ENCODE results near the gene COL23A1.
A peak's percentile ranks its signal among the peaks of the same experiment; 100 is the strongest.

Gene COL23A1

DNA sequence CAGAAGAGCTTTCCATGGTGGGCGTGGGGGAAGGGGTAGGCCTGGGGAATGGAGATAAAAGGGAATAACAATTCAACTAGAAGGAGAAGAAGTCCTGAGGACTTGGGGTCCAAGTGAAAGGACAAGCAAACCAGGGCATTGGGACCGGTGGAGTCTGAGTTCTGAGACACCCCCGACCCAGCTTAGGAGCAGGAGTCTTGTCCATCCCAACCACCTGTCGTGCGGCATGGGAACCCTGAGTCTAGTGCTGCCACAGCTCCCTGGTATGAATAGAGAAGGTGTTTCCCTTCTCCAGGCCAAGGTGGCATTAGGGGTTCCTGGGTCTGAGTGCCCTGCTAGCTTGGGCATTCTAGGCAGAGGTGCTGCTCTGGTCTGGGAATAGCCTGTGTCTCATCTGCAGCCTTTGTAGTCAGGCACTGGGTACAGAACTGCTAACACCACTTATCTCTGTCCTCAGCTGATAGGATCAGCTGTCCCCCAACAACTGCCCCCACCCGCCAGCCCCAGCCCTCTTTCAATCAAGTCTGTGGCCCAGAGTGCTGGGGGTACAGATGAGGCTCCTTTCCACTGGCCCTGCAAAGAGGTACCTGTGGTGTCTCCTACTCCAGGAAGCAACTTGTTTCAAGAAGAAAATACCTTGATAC is 375.9 kb downstream of the COL23A1 start:
- H3K36me3 Mint-ChIP-seq = peaks cover 3% of the 10 kb centered on the region

DNA sequence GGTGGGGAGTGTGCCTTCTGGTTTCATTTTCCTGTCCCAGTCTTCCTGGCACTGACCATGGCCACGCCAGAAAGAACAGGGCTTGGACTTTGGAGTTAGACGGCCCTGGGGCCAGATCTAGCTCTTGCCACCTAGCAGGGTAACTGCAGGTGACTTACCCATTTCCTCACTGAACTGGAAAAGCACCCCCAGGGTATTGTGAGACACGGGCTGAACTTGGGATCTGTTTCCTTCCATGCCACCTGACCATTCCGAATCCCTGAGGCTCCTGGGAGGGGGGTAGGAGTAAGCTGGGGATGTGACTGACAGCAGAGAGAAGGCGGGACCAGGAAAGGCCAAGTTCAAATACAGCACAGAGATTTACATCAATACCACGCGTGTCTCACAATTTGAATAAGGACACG is 376.4 kb downstream of the COL23A1 start:
- Mint-ChIP-seq H3K9me3 (ENCODE audit: low read depth) (no peaks in the 10 kb centered on the region), H3K4me1 (ENCODE audit: low read depth) (peaks cover 21% of the 10 kb centered on the region), H3K27ac (no peak overlapping the region), H3K4me3 (no peak overlapping the region), H3K27me3 (no peaks in the 10 kb centered on the region), H3K36me3 (peaks cover 3% of the 10 kb centered on the region)

More for the DNA sequence above, 375.9 kb downstream of the COL23A1 start:
- Mint-ChIP-seq H3K4me1 (ENCODE audit: low read depth) (peaks cover 18% of the 10 kb centered on the region), H3K27me3 (no peaks in the 10 kb centered on the region), H3K4me3 (no peak overlapping the region), H3K9me3 (ENCODE audit: low read depth) (no peaks in the 10 kb centered on the region), H3K27ac (peak overlapping the region; percentile 70)

DNA sequence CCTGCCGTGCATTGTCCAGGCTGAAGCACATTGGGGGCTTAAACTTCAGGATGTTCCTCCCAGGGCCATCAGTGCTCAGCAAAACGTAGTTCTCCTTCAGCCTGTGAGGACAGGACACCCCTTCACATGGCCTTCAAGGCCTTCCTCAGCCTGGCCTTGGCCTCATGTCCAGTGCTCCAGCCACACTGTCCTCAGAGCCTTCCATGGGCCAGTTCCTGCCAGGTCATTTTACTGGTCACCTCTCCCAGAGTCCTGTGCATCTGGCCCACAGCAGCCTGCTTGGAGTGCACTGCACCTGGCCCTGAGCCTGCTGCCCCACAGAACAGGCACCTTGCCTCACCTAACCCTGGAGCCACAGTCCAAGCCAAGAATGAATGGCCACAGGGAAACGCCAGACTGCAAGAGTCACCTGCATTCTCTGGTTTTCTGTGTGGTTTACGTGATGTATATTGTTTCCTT is 377.2 kb downstream of the COL23A1 start:
- H3K4me1 Mint-ChIP-seq (ENCODE audit: low read depth) = peaks cover 20% of the 10 kb centered on the region
- H3K9me3 Mint-ChIP-seq (ENCODE audit: low read depth) = no peaks in the 10 kb centered on the region
- no peaks in the 10 kb centered on the region for H3K27me3 Mint-ChIP-seq
- no peak overlapping the region for H3K27ac Mint-ChIP-seq
- no peak overlapping the region for H3K4me3 Mint-ChIP-seq
- peaks cover 4% of the 10 kb centered on the region for H3K36me3 Mint-ChIP-seq

DNA sequence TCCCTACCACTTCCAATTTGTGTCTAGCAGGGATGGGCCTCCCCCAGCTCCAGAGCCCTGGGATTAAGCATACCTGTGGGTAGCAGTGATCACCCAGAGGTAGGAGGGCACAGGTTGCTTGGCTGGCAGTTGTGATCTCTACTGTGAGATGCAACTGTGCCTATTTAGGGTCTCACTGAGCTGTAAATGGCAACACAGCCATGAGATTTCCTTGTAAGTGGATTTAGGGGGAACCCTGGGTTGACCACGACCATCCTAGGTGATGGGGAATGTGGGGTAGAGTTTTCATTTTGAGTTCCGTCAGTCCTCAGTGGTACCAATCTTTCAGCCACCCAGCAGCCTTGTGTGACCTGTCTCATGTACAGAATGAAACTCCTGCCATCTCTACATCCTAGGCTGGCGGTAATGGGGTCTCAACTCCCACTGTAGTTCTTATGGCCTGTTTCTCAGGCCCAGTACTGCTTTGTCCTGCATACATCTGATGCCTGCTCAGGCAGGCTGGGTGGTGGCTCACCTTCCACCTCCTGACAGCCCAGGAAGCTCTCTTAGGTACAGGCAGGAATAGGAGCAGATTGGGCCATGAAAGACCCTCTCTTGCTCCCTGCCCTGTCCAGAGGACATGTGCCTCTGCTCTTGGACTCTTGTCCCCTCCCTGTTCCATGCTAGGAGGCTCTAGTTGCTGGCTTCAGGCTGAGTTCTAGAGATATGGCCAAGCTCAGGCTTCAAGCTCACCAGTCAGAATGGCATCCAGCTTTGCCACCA is 377.8 kb downstream of the COL23A1 start:
- H3K36me3 Mint-ChIP-seq = peaks cover 6% of the 10 kb centered on the region
- no peak overlapping the region for H3K4me3 Mint-ChIP-seq
- peak overlapping the region; percentile 58 for H3K27ac Mint-ChIP-seq
- no peaks in the 10 kb centered on the region for H3K9me3 Mint-ChIP-seq (ENCODE audit: low read depth)
- H3K27me3 Mint-ChIP-seq = no peaks in the 10 kb centered on the region
- H3K4me1 Mint-ChIP-seq (ENCODE audit: low read depth) = peaks cover 26% of the 10 kb centered on the region

DNA sequence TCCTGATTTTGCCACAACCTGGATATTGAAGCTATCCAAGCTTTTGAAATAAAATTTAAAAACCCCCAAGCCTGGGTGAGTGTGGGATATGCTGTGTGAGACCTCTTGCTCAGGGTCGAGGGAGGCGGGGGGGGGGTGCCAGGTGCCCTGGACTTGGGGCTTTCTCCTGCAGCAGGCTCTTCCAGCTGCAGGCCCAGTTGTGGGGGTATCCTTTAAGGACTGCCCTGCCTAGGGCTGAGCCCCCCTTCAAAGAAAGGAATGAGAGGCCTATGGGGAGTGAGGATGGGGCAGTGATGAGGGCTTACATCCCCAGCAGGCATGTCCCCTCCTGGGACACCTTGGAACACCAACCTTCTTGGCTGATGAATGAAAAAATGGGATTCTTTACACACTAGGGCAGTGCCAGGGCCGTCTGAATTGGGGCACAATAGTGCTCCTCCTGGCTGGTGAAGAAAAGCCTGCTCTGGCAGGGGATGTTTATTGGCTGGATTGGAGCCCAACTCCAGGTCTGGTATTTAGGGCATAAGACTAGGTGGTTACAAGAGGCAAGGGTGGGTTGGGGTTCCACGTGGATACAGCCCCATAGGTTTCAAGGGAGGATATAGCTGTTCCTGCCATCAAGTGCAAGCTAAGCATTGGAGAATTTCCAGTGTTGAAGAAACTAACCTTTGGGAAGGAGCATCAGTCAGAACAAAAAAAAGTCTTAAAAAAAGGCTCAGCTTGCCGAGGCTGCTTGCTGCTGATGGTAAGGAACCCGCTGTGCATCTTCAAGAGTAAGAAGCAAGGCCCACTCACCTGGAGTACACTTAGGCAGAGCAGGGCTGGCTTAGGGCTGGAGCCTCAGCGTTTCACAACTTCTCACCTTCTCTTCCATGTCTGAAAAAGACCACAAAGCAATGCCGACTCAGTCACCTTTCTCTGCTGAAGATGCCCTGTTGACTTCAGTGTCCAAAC is 378.8 kb downstream of the COL23A1 start:
- Mint-ChIP-seq H3K4me3 (no peak overlapping the region), H3K9me3 (ENCODE audit: low read depth) (no peaks in the 10 kb centered on the region), H3K4me1 (ENCODE audit: low read depth) (peaks cover 34% of the 10 kb centered on the region), H3K27ac (peak overlapping the region; percentile 70), H3K36me3 (peaks cover 10% of the 10 kb centered on the region), H3K27me3 (no peaks in the 10 kb centered on the region)

DNA sequence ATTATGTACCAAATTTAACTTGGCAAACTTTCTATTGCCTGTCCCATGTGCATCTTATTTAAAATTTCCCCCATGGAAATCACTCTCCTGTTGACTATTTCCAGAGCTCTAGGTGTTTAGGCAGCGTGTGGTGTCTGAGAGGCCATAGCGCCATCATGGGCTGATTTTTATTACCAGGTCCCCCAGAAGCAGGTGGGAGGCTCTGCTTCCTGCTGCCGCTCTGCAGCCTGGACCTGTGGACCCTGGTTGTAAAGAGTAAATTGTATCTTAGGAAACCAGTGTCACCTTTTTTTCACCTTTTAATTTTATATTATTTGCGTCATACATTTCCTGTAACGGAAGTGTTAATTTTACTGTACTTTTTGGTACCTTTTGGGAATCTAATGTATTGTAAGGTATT is 379.5 kb downstream of the COL23A1 start:
- H3K27ac Mint-ChIP-seq = no peak overlapping the region
- peaks cover 36% of the 10 kb centered on the region for H3K4me1 Mint-ChIP-seq (ENCODE audit: low read depth)
- no peak overlapping the region for H3K4me3 Mint-ChIP-seq
- H3K27me3 Mint-ChIP-seq = no peaks in the 10 kb centered on the region
- H3K9me3 Mint-ChIP-seq (ENCODE audit: low read depth) = no peaks in the 10 kb centered on the region
- peaks cover 15% of the 10 kb centered on the region for H3K36me3 Mint-ChIP-seq

DNA sequence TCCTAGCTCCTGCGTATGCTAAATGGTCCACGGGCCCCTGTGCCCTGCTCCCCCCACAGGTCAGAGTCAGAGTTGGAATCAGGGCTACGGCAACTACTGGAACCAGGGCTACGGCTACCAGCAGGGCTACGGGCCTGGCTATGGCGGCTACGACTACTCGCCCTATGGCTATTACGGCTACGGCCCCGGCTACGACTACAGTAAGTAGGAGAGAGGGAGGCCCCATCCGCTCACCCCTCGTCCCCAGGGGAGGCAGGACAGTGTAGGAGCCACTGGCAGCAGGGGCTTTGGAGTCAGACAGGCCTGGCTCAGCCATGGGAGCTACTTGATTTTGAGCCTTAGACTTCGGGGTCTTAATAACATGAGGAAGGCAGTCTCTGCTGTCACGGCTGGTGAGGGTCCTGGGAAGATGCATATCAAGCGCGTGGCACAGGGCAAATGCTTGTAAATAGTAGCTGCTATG is 380.1 kb downstream of the COL23A1 start:
- peaks cover 37% of the 10 kb centered on the region for H3K4me1 Mint-ChIP-seq (ENCODE audit: low read depth)
- peak overlapping the region; percentile 66 for H3K27ac Mint-ChIP-seq
- no peaks in the 10 kb centered on the region for H3K9me3 Mint-ChIP-seq (ENCODE audit: low read depth)
- H3K36me3 Mint-ChIP-seq = peaks cover 15% of the 10 kb centered on the region
- no peak overlapping the region for H3K4me3 Mint-ChIP-seq
- no peaks in the 10 kb centered on the region for H3K27me3 Mint-ChIP-seq

DNA sequence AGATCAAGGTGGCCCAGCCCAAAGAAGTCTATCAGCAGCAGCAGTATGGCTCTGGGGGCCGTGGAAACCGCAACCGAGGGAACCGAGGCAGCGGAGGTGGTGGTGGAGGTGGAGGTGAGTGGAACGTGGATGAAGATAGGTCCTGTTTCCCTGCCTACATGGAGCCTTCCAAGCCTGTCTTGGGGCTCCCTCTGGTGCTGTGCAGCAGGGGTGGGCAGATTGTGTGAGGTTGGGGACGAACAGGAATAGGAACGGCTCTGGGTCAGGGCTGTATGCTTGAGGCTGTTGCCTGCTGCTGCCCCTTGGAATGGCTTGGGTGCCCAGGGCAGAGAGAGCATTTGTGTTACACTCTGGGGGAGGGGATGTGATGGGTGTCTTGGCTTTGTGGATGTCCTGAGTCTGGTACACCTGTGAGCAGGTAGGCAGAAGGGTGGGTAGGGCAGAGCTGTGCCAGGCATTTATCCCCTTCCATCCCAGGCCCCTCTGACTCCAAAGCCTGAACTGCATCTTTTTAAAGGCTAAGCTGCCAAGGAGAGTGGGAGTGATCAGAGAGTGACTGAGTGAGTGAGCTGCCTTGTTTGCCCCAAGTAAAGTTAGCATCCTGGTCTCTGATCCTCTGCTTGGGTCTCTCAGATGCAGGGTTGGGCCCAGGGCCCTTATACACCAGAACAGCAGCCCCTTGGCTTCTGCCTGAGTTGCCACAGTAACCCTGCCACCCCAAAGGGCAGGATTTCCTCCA is 380.7 kb downstream of the COL23A1 start:
- no peaks in the 10 kb centered on the region for H3K27me3 Mint-ChIP-seq
- no peaks in the 10 kb centered on the region for H3K9me3 Mint-ChIP-seq (ENCODE audit: low read depth)
- peak overlapping the region; percentile 66 for H3K27ac Mint-ChIP-seq
- H3K36me3 Mint-ChIP-seq = peaks cover 15% of the 10 kb centered on the region
- peaks cover 32% of the 10 kb centered on the region for H3K4me1 Mint-ChIP-seq (ENCODE audit: low read depth)
- H3K4me3 Mint-ChIP-seq = no peak overlapping the region

DNA sequence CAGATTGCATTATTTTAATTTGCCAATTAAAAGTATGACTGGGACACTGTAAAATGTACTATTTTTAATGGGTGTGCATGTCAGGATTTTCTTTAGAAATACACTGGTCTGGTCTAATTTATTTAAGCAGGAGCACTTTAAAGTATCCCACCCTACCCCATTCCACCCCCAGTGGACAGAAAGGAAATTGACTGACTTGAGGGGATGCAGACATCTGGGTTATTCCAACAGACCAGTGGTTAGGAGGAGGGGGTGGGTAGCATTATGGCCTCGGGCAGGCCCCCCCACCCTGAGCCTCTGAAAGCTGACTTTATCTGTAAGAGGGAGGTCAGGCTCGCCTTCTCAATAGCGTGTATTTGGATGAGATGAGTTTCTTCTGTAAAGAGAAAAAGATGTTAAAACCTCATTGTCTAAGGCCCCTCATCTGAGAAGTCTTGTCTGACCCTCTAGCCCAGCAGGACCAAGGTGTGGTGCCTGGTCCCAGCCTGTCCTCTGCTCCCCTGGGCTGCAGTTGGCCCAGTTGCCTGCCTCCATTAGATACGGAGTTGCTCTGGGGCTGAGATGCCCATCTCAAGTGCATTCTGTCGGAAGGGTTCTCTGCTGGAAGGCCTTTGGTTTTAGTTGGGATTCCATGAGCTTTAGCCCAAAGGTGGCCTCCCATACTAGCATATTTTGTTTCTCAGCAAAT is 381.5 kb downstream of the COL23A1 start:
- no peaks in the 10 kb centered on the region for H3K27me3 Mint-ChIP-seq
- peaks cover 17% of the 10 kb centered on the region for H3K36me3 Mint-ChIP-seq
- no peaks in the 10 kb centered on the region for H3K9me3 Mint-ChIP-seq (ENCODE audit: low read depth)
- H3K4me3 Mint-ChIP-seq = peak overlapping the region; percentile 97
- H3K4me1 Mint-ChIP-seq (ENCODE audit: low read depth) = peaks cover 33% of the 10 kb centered on the region
- H3K27ac Mint-ChIP-seq = peak overlapping the region; percentile 41

DNA sequence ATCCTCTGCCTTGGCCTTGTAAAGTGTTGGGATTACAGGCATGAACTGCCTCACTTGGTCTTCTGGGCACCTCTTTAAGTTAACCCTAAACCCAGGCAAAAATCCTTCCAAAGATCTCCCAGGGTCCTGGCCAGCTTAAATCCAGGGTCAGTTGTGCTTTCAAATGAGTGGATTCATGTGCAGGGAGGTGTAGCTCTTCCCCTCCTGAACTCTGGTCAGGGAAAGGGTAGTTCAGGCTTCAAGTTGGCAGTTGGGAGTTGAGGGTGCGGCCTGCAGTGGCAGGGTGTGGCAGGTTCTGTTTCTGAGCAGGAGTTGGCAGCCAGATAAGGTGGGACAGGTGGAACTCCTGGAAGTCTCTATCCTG is 382.3 kb downstream of the COL23A1 start:
- Mint-ChIP-seq H3K27ac (peak overlapping the region; percentile 92), H3K36me3 (peaks cover 17% of the 10 kb centered on the region), H3K9me3 (ENCODE audit: low read depth) (no peaks in the 10 kb centered on the region), H3K4me3 (peak overlapping the region; percentile 97), H3K27me3 (no peaks in the 10 kb centered on the region), H3K4me1 (ENCODE audit: low read depth) (peaks cover 33% of the 10 kb centered on the region)

DNA sequence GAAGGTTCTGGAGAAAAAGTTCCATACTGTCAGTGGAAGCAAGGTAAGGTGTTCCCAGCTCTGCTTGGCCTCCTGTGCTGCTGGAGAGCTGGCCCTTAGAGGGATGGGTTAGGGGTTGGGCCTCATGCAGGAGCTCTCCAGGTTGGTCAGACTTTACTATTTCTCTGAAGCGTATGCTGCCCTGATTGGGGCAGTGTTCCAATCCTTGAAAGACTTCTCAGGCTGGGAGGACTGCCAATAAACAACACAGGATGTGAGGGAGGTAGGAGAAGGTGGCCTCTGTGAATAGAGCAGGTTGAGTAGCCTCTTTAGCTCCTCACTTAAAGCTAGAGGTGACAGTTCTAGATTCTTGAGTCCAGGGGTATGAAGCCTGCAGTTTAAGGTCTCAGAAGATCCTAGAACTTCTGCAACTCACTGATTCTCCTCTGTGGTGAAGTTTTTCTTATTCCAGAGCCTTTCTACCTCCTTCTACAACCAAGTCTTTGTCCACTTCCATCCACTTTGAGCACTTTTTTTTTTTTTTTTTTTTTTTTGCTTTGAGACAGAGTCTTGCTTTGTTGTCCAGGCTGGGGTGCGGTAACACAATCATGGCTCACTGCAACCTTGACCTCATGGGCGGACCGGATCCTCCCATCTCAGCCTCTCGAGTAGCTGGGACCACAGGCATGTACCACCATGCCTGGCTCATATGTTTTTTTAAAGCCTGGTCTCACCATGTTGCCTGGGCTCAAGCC is 382.8 kb downstream of the COL23A1 start:
- Mint-ChIP-seq H3K4me1 (ENCODE audit: low read depth) (peaks cover 33% of the 10 kb centered on the region), H3K4me3 (peak overlapping the region; percentile 97), H3K36me3 (peaks cover 17% of the 10 kb centered on the region), H3K9me3 (ENCODE audit: low read depth) (no peaks in the 10 kb centered on the region), H3K27ac (peak overlapping the region; percentile 92), H3K27me3 (no peaks in the 10 kb centered on the region)

DNA sequence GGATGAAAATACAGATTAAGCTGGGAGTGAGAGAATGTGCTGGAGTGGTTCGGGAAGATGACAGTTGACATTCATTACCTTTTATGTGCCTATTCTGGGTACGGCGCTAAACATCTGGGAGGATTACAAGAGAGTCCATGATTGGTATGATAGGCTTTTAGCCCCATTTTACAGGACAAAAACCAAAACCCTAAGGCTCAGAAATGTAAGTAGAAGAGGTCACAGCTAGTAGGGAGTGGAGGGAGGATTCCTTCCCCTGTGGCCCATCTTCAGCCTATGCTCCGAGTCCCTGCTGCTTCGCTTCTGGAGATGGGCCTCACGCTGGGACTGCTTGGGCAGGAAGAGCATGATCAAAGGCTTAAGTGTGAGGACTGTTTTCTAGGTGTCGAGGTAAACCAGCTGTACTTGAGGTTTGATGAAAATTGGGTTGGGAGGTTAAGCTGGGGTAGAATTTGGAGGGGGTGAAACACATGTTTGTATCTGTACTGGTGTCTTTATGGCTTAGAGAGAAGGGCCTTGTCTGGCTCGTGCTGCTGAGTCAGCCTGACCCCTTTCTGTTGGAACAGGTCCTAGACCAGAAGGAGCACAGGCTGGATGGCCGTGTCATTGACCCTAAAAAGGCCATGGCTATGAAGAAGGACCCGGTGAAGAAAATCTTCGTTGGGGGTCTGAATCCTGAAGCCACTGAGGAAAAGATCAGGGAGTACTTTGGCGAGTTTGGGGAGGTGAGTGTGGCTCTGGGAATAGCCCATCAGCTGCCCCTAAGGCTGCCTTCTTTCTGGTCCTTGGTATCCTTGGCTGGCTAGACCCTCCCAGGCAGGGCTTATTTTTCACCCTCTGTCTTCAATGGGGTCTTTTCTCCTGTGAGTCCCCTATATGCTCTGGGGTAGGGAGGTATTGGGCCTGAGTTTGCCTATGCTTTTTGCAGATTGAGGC is 383.8 kb downstream of the COL23A1 start:
- H3K4me1 Mint-ChIP-seq (ENCODE audit: low read depth) = peaks cover 33% of the 10 kb centered on the region
- H3K4me3 Mint-ChIP-seq = peak overlapping the region; percentile 97
- peak overlapping the region; percentile 92 for H3K27ac Mint-ChIP-seq
- no peaks in the 10 kb centered on the region for H3K9me3 Mint-ChIP-seq (ENCODE audit: low read depth)
- peaks cover 17% of the 10 kb centered on the region for H3K36me3 Mint-ChIP-seq
- H3K27me3 Mint-ChIP-seq = no peaks in the 10 kb centered on the region

DNA sequence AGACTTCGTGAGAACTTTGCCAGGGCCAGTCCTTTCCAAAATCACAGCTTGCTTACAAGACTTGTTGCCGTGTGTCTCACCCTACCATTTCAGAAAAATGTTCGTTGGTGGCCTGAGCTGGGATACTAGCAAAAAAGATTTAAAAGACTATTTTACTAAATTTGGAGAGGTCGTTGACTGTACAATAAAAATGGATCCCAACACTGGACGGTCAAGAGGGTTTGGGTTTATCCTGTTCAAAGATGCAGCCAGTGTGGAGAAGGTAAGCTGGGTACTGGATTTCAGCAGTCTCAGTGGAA is 384.5 kb downstream of the COL23A1 start:
- Mint-ChIP-seq H3K4me1 (ENCODE audit: low read depth) (peaks cover 33% of the 10 kb centered on the region), H3K4me3 (peak overlapping the region; percentile 97), H3K9me3 (ENCODE audit: low read depth) (no peaks in the 10 kb centered on the region), H3K27me3 (no peaks in the 10 kb centered on the region), H3K36me3 (peaks cover 17% of the 10 kb centered on the region), H3K27ac (peak overlapping the region; percentile 92)

Data from activated naive CD8-positive, alpha-beta T cell (primary cell).